HepG2 (cell line): ENCODE measurements around the gene LARP1. TPM values are rescaled to one million over a fixed set of nuclear protein-coding genes. Genes with fewer than 3 reads are reported as not detected.
A peak's percentile ranks its signal among the peaks of the same experiment; 100 is the strongest.

Experiments
- AGO2 ChIP-seq: fragments of 200-400 bp; formaldehyde crosslinking; optimal IDR thresholded peaks from 2 replicates; pipeline ENCODE3; 2017; ENCODE audit warnings: mild to moderate bottlenecking, low read depth, low read length, moderate library complexity
- ATF1 ChIP-seq: IDR thresholded peaks from 2 replicates; pipeline ENCODE4 v1.6.1; 2016; ENCODE audit warnings: mild to moderate bottlenecking, control low read depth
- CBFB ChIP-seq: sonication (generic); formaldehyde crosslinking; IDR thresholded peaks from 2 replicates; pipeline ENCODE4 v1.4.0; 2020; ENCODE audit warnings: missing genetic modification reagents
- ETV5 ChIP-seq: IDR thresholded peaks from 2 replicates; pipeline ENCODE4 v1.6.1; 2018; ENCODE audit warnings: missing biosample characterization, missing genetic modification reagents, inconsistent platforms, borderline replicate concordance
- FOXK2 ChIP-seq: fragments of 450-650 bp; IDR thresholded peaks from 2 replicates; pipeline ENCODE4 v1.6.1; 2016
- FOXP1 ChIP-seq, 2 experiments: fragments of 450-650 bp in 1 of 2; IDR thresholded peaks; 2 replicates each; pipeline ENCODE4 v1.6.1; 2017 to 2018; ENCODE audit warnings: antibody characterized with exemption in 1 of 2
- GATAD2A ChIP-seq: IDR thresholded peaks from 2 replicates; pipeline ENCODE4 v1.6.1; 2016
- ISX ChIP-seq: sonication (generic); formaldehyde crosslinking; conservative IDR thresholded peaks from 2 replicates; pipeline ENCODE4 v1.5.0; 2020; ENCODE audit warnings: missing genetic modification reagents
- MED8 ChIP-seq: sonication (generic); formaldehyde crosslinking; IDR thresholded peaks from 2 replicates; pipeline ENCODE4 v1.8.1; 2023; ENCODE audit warnings: mild to moderate bottlenecking, missing genetic modification reagents; ENCODE audit not compliant: insufficient replicate concordance
- NFKBIZ ChIP-seq: IDR thresholded peaks from 2 replicates; pipeline ENCODE4 v1.6.1; 2018; ENCODE audit warnings: missing genetic modification reagents, missing compliant biosample characterization
- NR1H2 ChIP-seq: sonication (generic); formaldehyde crosslinking; IDR thresholded peaks from 2 replicates; pipeline ENCODE4 v1.8.1; 2022; ENCODE audit warnings: low read depth, missing genetic modification reagents, borderline replicate concordance
- ZNF292 ChIP-seq: sonication (generic); formaldehyde crosslinking; IDR thresholded peaks from 2 replicates; pipeline ENCODE4 v1.8.1; 2022; ENCODE audit warnings: mild to moderate bottlenecking, low read depth, missing genetic modification reagents, borderline replicate concordance
- ZNF549 ChIP-seq: sonication (generic); formaldehyde crosslinking; IDR thresholded peaks from 2 replicates; pipeline ENCODE4 v1.5.0; 2020; ENCODE audit warnings: missing genetic modification reagents
- ZNF605 ChIP-seq: sonication (generic); formaldehyde crosslinking; IDR thresholded peaks from 2 replicates; pipeline ENCODE4 v1.8.0; 2022; ENCODE audit warnings: mild to moderate bottlenecking, missing genetic modification reagents
- ZNF607 ChIP-seq: sonication (generic); formaldehyde crosslinking; IDR thresholded peaks from 2 replicates; pipeline ENCODE4 v1.5.1; 2020; ENCODE audit warnings: missing genetic modification reagents, mild to moderate bottlenecking, borderline replicate concordance
- ZNF777 ChIP-seq: sonication (generic); formaldehyde crosslinking; IDR thresholded peaks from 2 replicates; pipeline ENCODE4 v1.4.0; 2020; ENCODE audit warnings: missing genetic modification reagents
- ZNF850 ChIP-seq: sonication (generic); formaldehyde crosslinking; conservative IDR thresholded peaks from 2 replicates; pipeline ENCODE4 v1.9.0; 2021; ENCODE audit warnings: mild to moderate bottlenecking, missing genetic modification reagents
- polyA plus RNA-seq, 8 experiments: library from polyadenylated mRNA; depleted of rRNA in 3 of 8; stranded (reverse) in 7 of 8; unstranded in 1 of 8; fragments of >200 nt; fragmentation: Illumina TruSeq in 4 of 8; extraction: Trizol in 4 of 8; gene quantifications; 2 replicates each; pipeline versions ENCODE4 v1.2.1 to v1.2.3, GENCODE V29; 2011 to 2016; ENCODE audit warnings: low read depth in 4 of 8, missing spikeins in 1 of 8, mixed read lengths in 1 of 8; ENCODE audit not compliant: insufficient read depth in 1 of 8
- total RNA-seq, 5 experiments: library from RNA; depleted of rRNA; stranded (reverse); fragments of >200 nt; fragmentation: Illumina TruSeq; extraction: Trizol; gene quantifications; 2 replicates each; pipeline ENCODE4 v1.2.3, GENCODE V29; 2016; ENCODE audit warnings: low read depth in 1 of 5
- TF ChIP-seq, protein P1 (sequence below): sonication (generic); formaldehyde crosslinking; IDR thresholded peaks from 2 replicates; pipeline ENCODE4 v1.5.0; 2020; ENCODE audit warnings: missing genetic modification reagents, mild to moderate bottlenecking, borderline replicate concordance
- TF ChIP-seq, protein P2 (sequence below): IDR thresholded peaks from 2 replicates; pipeline ENCODE4 v1.6.1; 2016; ENCODE audit warnings: missing genetic modification reagents, missing compliant biosample characterization
- TF ChIP-seq, protein P3 (sequence below): sonication (generic); formaldehyde crosslinking; IDR thresholded peaks from 2 replicates; pipeline ENCODE4 v1.4.0; 2020; ENCODE audit warnings: missing genetic modification reagents
- TF ChIP-seq, protein P4 (sequence below): sonication (generic); formaldehyde crosslinking; IDR thresholded peaks from 2 replicates; pipeline ENCODE4 v1.4.0; 2020; ENCODE audit warnings: missing genetic modification reagents

LARP1 gene
- total and polyA plus RNA-seq, 2 of the 13 experiments (the other 11 are each of a cell fraction or from before 2014, with no cell fraction given): 45.2 to 61.4 TPM

DNA sequence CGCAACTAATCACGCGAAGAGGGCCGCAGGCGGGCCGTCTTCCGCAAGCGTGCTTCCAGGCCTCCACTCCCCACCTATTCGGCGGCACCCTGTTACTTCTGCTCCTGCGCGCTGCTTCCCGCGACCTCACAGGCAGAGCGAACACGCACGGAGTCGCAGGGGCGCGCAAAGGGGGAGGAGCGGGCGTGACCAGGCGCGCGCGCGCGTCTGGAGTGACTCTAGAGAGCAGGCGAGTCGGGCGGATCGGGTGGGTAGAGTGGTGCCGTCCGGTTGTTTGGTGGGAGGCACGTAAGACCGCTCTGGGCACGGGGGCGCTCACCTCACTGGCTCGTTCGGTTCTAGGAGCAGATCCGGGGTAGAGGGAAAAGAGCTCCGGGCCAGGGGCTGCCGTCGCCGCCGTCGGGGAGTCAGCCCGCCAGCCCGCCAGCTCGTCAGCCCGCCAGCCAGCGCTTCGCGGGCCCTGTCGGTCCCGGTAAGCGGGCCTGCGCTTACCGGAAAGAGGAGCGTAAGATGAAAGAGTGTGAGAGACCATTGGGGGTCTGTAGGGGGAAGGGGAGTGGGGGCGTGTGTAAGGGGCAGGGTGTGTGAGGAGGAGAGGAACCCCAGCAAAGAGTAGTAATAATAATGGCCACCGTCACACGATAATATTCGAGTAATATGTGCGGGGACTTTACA lies 103.3 kb downstream of the LARP1 start, which contains the start of gene CNOT8 (continued):
- TF ChIP-seq NR1H2 (no peak), ZNF850 (no peak), ZNF549 (no peak), ZNF777 (CRISPR knock-in tag) (peak; percentile 85), ZNF292 (peak; percentile 39; the same call in 1 of the 2 replicates), ZNF605 (peak; percentile 81; the same call in 1 of the 2 replicates), FOXP1 (IDR thresholded peaks at IDR 0.05) (no peak), FOXP1 (CRISPR knock-in tag; IDR thresholded peaks at IDR 0.05) (0 out of 2 replicates have a peak, but pooled peaks have one; percentile 17), GATAD2A (CRISPR knock-in tag) (peak; percentile 57; the same call in 1 of the 2 replicates), ATF1 (CRISPR knock-in tag) (no peak), ETV5 (CRISPR knock-in tag) (peak; percentile 53; the same call in 1 of the 2 replicates), CBFB (CRISPR knock-in tag) (peak; percentile 64; the same call in 1 of the 2 replicates), NFKBIZ (CRISPR knock-in tag) (0 out of 2 replicates have a peak, but pooled peaks have one; percentile 24), ZNF607 (CRISPR knock-in tag) (peak; percentile 89), FOXK2 (no peak), ISX (CRISPR knock-in tag) (0 out of 2 replicates have a peak, but pooled peaks have one; percentile 21), AGO2 (peak; percentile 25), MED8 (CRISPR knock-in tag) (no peak)
- TF ChIP-seq, protein P1, sequence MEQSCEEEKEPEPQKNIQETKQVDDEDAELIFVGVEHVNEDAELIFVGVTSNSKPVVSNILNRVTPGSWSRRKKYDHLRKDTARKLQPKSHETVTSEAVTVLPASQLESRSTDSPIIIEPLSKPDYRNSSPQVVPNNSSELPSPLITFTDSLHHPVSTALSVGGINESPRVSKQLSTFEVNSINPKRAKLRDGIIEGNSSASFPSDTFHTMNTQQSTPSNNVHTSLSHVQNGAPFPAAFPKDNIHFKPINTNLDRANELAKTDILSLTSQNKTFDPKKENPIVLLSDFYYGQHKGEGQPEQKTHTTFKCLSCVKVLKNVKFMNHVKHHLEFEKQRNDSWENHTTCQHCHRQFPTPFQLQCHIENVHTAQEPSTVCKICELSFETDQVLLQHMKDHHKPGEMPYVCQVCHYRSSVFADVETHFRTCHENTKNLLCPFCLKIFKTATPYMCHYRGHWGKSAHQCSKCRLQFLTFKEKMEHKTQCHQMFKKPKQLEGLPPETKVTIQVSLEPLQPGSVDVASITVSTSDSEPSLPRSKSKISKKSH: peak; percentile 66; the same call in 1 of the 2 replicates
- TF ChIP-seq, protein P2, sequence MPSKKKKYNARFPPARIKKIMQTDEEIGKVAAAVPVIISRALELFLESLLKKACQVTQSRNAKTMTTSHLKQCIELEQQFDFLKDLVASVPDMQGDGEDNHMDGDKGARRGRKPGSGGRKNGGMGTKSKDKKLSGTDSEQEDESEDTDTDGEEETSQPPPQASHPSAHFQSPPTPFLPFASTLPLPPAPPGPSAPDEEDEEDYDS: peak; percentile 77; the same call in 1 of the 2 replicates
- TF ChIP-seq, protein P3, sequence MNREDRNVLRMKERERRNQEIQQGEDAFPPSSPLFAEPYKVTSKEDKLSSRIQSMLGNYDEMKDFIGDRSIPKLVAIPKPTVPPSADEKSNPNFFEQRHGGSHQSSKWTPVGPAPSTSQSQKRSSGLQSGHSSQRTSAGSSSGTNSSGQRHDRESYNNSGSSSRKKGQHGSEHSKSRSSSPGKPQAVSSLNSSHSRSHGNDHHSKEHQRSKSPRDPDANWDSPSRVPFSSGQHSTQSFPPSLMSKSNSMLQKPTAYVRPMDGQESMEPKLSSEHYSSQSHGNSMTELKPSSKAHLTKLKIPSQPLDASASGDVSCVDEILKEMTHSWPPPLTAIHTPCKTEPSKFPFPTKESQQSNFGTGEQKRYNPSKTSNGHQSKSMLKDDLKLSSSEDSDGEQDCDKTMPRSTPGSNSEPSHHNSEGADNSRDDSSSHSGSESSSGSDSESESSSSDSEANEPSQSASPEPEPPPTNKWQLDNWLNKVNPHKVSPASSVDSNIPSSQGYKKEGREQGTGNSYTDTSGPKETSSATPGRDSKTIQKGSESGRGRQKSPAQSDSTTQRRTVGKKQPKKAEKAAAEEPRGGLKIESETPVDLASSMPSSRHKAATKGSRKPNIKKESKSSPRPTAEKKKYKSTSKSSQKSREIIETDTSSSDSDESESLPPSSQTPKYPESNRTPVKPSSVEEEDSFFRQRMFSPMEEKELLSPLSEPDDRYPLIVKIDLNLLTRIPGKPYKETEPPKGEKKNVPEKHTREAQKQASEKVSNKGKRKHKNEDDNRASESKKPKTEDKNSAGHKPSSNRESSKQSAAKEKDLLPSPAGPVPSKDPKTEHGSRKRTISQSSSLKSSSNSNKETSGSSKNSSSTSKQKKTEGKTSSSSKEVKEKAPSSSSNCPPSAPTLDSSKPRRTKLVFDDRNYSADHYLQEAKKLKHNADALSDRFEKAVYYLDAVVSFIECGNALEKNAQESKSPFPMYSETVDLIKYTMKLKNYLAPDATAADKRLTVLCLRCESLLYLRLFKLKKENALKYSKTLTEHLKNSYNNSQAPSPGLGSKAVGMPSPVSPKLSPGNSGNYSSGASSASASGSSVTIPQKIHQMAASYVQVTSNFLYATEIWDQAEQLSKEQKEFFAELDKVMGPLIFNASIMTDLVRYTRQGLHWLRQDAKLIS (CRISPR knock-in tag): no peak
- TF ChIP-seq, protein P4, sequence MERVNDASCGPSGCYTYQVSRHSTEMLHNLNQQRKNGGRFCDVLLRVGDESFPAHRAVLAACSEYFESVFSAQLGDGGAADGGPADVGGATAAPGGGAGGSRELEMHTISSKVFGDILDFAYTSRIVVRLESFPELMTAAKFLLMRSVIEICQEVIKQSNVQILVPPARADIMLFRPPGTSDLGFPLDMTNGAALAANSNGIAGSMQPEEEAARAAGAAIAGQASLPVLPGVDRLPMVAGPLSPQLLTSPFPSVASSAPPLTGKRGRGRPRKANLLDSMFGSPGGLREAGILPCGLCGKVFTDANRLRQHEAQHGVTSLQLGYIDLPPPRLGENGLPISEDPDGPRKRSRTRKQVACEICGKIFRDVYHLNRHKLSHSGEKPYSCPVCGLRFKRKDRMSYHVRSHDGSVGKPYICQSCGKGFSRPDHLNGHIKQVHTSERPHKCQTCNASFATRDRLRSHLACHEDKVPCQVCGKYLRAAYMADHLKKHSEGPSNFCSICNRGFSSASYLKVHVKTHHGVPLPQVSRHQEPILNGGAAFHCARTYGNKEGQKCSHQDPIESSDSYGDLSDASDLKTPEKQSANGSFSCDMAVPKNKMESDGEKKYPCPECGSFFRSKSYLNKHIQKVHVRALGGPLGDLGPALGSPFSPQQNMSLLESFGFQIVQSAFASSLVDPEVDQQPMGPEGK (CRISPR knock-in tag): peak; percentile 83; the same call in 1 of the 2 replicates
